ENCODE data around the gene ELAVL2. TPM values are rescaled to one million over a fixed set of nuclear protein-coding genes. Genes with fewer than 3 reads are reported as not detected.

Gene ELAVL2
- total RNA-seq, 4 donors from 2014 or later: 0.84 TPM; not detected in 2

- DNase-seq (ENCODE audit: low spot score) (no peak), ATAC-seq (ENCODE audit: low FRiP score) (no peak)
- no peak for TF ChIP-seq CTCF (IDR thresholded peaks at IDR 0.05)
Observed at GRCh38 chr9:23700359-23700758, 125.7 kb downstream of the ELAVL2 start.

GRCh38 chr9:23698161-23698560, 127.9 kb downstream of the ELAVL2 start:
- DNase-seq (ENCODE audit: low spot score) (no peak), ATAC-seq (ENCODE audit: low FRiP score) (no peak)
- no peak for TF ChIP-seq CTCF (IDR thresholded peaks at IDR 0.05)

GRCh38 chr9:23695572-23695971, 130.5 kb downstream of the ELAVL2 start:
- DNase-seq (ENCODE audit: low spot score): no peak
- ATAC-seq (ENCODE audit: low FRiP score): no peak
- TF ChIP-seq CTCF (IDR thresholded peaks at IDR 0.05): no peak

- TF ChIP-seq CTCF (IDR thresholded peaks at IDR 0.05): no peak
- no peak for ATAC-seq (ENCODE audit: low FRiP score)
Observed at GRCh38 chr9:23693374-23693773, 132.7 kb downstream of the ELAVL2 start.

GRCh38 chr9:23686896-23687295, 139.1 kb downstream of the ELAVL2 start:
- DNase-seq (ENCODE audit: low spot score) (no peak), ATAC-seq (ENCODE audit: low FRiP score) (no peak)
- no peak for TF ChIP-seq CTCF (IDR thresholded peaks at IDR 0.05)

More at GRCh38 chr9:23693374-23693773, 132.7 kb downstream of the ELAVL2 start:
- DNase-seq (ENCODE audit: low spot score): no peak

GRCh38 chr9:23686257-23686656, 139.8 kb downstream of the ELAVL2 start:
- ATAC-seq (ENCODE audit: low FRiP score) (no peak), DNase-seq (ENCODE audit: low spot score) (no peak)
- TF ChIP-seq CTCF (IDR thresholded peaks at IDR 0.05): no peak

- no peak for ATAC-seq (ENCODE audit: low FRiP score)
- no peak for TF ChIP-seq CTCF (IDR thresholded peaks at IDR 0.05)
Observed at GRCh38 chr9:23683611-23684061, 142.4 kb downstream of the ELAVL2 start.

More at GRCh38 chr9:23683611-23684061, 142.4 kb downstream of the ELAVL2 start:
- DNase-seq (ENCODE audit: low spot score): no peak

Measured in omental fat pad (tissue), 4 donors.